Body of pancreas (tissue), 4 donors: ENCODE measurements around the gene FAT3. TPM values are rescaled to one million over a fixed set of nuclear protein-coding genes. Genes with fewer than 3 reads are reported as not detected.

Experiments
- ATAC-seq: fragments of 150-250 bp; one replicate; pipeline ENCODE4 v1.9.1; 2016
- DNase-seq, 4 donors: peaks; one replicate each; pipeline ENCODE4 v3.0.0-alpha.2; 2019
- H3K27ac ChIP-seq, 4 donors: fragments of 200-600 bp; sonication (generic); 1 replicate in 3 of 4; 2 replicates in 1 of 4; pipeline versions ENCODE4 v1.5.1 to v1.6.1; 2016 to 2019; ENCODE audit warnings: mild to moderate bottlenecking in 1 of 4, mixed read lengths in 1 of 4, moderate library complexity in 1 of 4
- H3K27me3 ChIP-seq, 2 donors: fragments of 200-600 bp; sonication (generic); one replicate each; pipeline ENCODE4 v1.6.0; 2016; ENCODE audit warnings: mild to moderate bottlenecking in 1 of 2
- H3K36me3 ChIP-seq, 2 donors: fragments of 200-600 bp; sonication (generic); replicated peaks in 1 of 2; 2 replicates each; pipeline ENCODE4 v1.5.1; 2016; ENCODE audit warnings: low read depth in 2 of 2; ENCODE audit not compliant: insufficient read depth in 1 of 2
- H3K4me1 ChIP-seq: fragments of 200-600 bp; sonication (generic); one replicate; pipeline ENCODE4 v1.6.0; 2016
- H3K4me3 ChIP-seq, 2 donors: fragments of 200-600 bp; sonication (generic); 1 replicate in 1 of 2; 2 replicates in 1 of 2; pipeline ENCODE4 v1.5.1; 2016 to 2019
- H3K9me3 ChIP-seq, 3 donors: fragments of 200-600 bp; sonication (generic); 1 replicate in 2 of 3; 2 replicates in 1 of 3; pipeline ENCODE4 v1.5.1; 2016
- CTCF ChIP-seq, 7 experiments: fragments of 450-650 bp in 4 of 7; fragments of 200-600 bp in 3 of 7; sonication (generic) in 3 of 7; IDR thresholded peaks; one replicate each; pipeline ENCODE4 v1.5.1; 2016 to 2019; ENCODE audit warnings: antibody characterized with exemption in 7 of 7
- POLR2A ChIP-seq, 3 donors: fragments of 450-650 bp; IDR thresholded peaks; one replicate each; pipeline ENCODE4 v1.6.1; 2016; ENCODE audit warnings: antibody characterized with exemption in 3 of 3, mild to moderate bottlenecking in 2 of 3
- WGBS, 2 donors: methylation state at CpG; one replicate each; pipeline ENCODE4 v1.1.5; 2017; 5-methylcytosine and 5-hydroxymethylcytosine counted together
- intact Hi-C: fragments of 100-400 bp; cut with DNase I; formaldehyde crosslinking; loops from one replicate; pipeline ENCODE4 v1.15.1; 2023
- total RNA-seq, 2 donors: library from RNA; depleted of rRNA; stranded (reverse); fragments of >200 nt; gene quantifications; one replicate each; pipeline ENCODE4 v1.1.0, GENCODE V29; 2016

FAT3 gene
- total RNA-seq, 2 donors from 2014 or later: 0.26 to 0.66 TPM

DNA sequence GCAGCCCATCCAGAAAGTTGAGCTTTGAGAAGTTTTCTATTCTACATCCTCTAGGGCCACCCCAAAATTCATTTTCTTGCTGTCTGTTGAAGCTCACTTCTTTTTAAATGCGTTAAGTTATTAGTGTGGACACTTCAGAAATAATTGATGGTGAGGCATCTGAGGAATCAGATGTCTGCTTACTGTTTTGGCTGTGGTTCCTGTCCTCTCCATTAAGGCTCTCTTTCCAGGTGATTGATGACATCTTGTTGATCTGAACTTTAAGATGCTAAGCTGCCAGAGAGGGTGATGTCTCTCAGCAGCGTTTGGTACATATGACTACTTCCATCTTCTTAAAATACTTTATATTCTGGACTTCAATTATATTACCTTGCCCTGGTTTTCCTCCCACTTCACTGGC is 45.2 kb downstream of the FAT3 start:
- Histone ChIP-seq H3K9me3 (no peaks in the 10 kb centered on the region), H3K4me1 (peaks cover 9% of the 10 kb centered on the region), H3K36me3 (no peaks in the 10 kb centered on the region), H3K27me3 (no peaks in the 10 kb centered on the region), H3K27ac (no peak overlapping the region), H3K4me3 (no peak overlapping the region)
- DNase-seq (no peak), ATAC-seq (no peak)
- WGBS, 2 donors: 72 to 82% methylated on average over 2 of the region's 2 CpGs
- TF ChIP-seq POLR2A (IDR thresholded peaks at IDR 0.05): no peak
- no peak for TF ChIP-seq CTCF (IDR thresholded peaks at IDR 0.05)
- intact Hi-C loops: no loop called here

DNA sequence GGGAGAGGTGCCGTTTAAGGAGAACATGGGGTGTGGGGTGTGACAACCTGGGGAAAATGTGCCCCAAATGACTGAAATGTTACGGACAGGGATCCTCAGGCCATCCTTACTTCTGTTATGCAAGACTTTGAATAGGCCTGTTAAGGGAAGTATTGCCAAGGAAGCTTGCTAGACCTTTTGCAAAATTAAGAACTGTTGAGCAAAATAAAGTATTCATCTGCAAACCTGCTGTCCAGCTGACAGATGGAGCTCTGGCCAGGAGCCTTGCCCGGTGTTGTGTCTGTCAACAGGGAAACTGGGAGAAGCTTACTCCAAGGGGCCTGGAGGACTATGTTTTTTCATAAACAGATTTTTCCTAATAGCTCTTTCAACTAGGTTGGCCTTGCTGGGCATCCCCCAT is 48.0 kb downstream of the FAT3 start:
- Histone ChIP-seq H3K4me1 (peaks cover 9% of the 10 kb centered on the region), H3K27ac (no peak overlapping the region), H3K36me3 (no peaks in the 10 kb centered on the region), H3K4me3 (no peak overlapping the region), H3K27me3 (no peaks in the 10 kb centered on the region), H3K9me3 (no peaks in the 10 kb centered on the region)
- no peak for TF ChIP-seq POLR2A (IDR thresholded peaks at IDR 0.05)
- DNase-seq (no peak), ATAC-seq (no peak)
- intact Hi-C loops: no loop called here
- WGBS, 2 donors: 69% methylated on average over 3 of the region's 3 CpGs
